ENCODE results near the gene PDCD1.

PDCD1 gene

GRCh38 chr2:241905716-241906377 is 47.2 kb upstream of the PDCD1 start:
- Histone ChIP-seq H3K36me3 (replicated peaks; ENCODE audit: low read depth, low read length) (no peaks in the 10 kb centered on the region), H3K4me3 (ENCODE audit: low read length) (no peak overlapping the region), H3K9me3 (ENCODE audit: insufficient read depth, low read length) (no peaks in the 10 kb centered on the region), H2AFZ (ENCODE audit: low read depth, low read length) (no peak overlapping the region), H4K20me1 (ENCODE audit: insufficient read depth, low read length) (no peaks in the 10 kb centered on the region), H3K27me3 (ENCODE audit: low read depth, low read length) (no peaks in the 10 kb centered on the region), H3K27ac (ENCODE audit: low read length) (no peak overlapping the region), H3K4me1 (ENCODE audit: low read length) (no peaks in the 10 kb centered on the region), H3K4me2 (ENCODE audit: low read length) (no peak overlapping the region), H3K79me2 (ENCODE audit: low read length) (no peaks in the 10 kb centered on the region), H3K9ac (ENCODE audit: low read length) (no peak overlapping the region)
- TF ChIP-seq EZH2phosphoT487 (IDR thresholded peaks at IDR 0.05; ENCODE audit: low read depth): no peak
- no peak for TF ChIP-seq CTCF (IDR thresholded peaks at IDR 0.05; ENCODE audit: low read depth, low read length)

- Histone ChIP-seq H3K9me3 (ENCODE audit: insufficient read depth, low read length) (no peaks in the 10 kb centered on the region), H3K36me3 (replicated peaks; ENCODE audit: low read depth, low read length) (no peaks in the 10 kb centered on the region), H4K20me1 (ENCODE audit: insufficient read depth, low read length) (no peaks in the 10 kb centered on the region), H3K4me1 (ENCODE audit: low read length) (no peaks in the 10 kb centered on the region), H3K4me2 (ENCODE audit: low read length) (no peak overlapping the region), H3K4me3 (ENCODE audit: low read length) (no peak overlapping the region), H2AFZ (ENCODE audit: low read depth, low read length) (no peak overlapping the region), H3K27ac (ENCODE audit: low read length) (no peak overlapping the region), H3K9ac (ENCODE audit: low read length) (no peak overlapping the region), H3K79me2 (ENCODE audit: low read length) (no peaks in the 10 kb centered on the region), H3K27me3 (ENCODE audit: low read depth, low read length) (no peaks in the 10 kb centered on the region)
- TF ChIP-seq CTCF (IDR thresholded peaks at IDR 0.05; ENCODE audit: low read depth, low read length): no peak
- no peak for TF ChIP-seq EZH2phosphoT487 (IDR thresholded peaks at IDR 0.05; ENCODE audit: low read depth)
Observed at GRCh38 chr2:241904791-241905710, 46.4 kb upstream of the PDCD1 start.

GRCh38 chr2:241904011-241904718 is 45.5 kb upstream of the PDCD1 start:
- Histone ChIP-seq H3K27me3 (ENCODE audit: low read depth, low read length) (no peaks in the 10 kb centered on the region), H3K4me3 (ENCODE audit: low read length) (no peak overlapping the region), H3K9ac (ENCODE audit: low read length) (no peak overlapping the region), H3K36me3 (replicated peaks; ENCODE audit: low read depth, low read length) (no peaks in the 10 kb centered on the region), H3K4me1 (ENCODE audit: low read length) (no peaks in the 10 kb centered on the region), H3K4me2 (ENCODE audit: low read length) (no peak overlapping the region), H3K9me3 (ENCODE audit: insufficient read depth, low read length) (no peaks in the 10 kb centered on the region), H2AFZ (ENCODE audit: low read depth, low read length) (no peak overlapping the region), H3K27ac (ENCODE audit: low read length) (no peak overlapping the region), H3K79me2 (ENCODE audit: low read length) (no peaks in the 10 kb centered on the region), H4K20me1 (ENCODE audit: insufficient read depth, low read length) (no peaks in the 10 kb centered on the region)
- TF ChIP-seq CTCF (IDR thresholded peaks at IDR 0.05; ENCODE audit: low read depth, low read length): no peak
- TF ChIP-seq EZH2phosphoT487 (IDR thresholded peaks at IDR 0.05; ENCODE audit: low read depth): no peak
